Activated CD8-positive, alpha-beta memory T cell treated with anti-CD3 and anti-CD28 coated beads, Interleukin-2, amount 50 U/mL, for 48 hours (primary cell): Measurements from ENCODE around the gene PIM2.

Experiments used
- DNase-seq: peaks from one replicate; pipeline ENCODE4 v3.0.0-alpha.2; 2020

The PIM2 gene

DNA sequence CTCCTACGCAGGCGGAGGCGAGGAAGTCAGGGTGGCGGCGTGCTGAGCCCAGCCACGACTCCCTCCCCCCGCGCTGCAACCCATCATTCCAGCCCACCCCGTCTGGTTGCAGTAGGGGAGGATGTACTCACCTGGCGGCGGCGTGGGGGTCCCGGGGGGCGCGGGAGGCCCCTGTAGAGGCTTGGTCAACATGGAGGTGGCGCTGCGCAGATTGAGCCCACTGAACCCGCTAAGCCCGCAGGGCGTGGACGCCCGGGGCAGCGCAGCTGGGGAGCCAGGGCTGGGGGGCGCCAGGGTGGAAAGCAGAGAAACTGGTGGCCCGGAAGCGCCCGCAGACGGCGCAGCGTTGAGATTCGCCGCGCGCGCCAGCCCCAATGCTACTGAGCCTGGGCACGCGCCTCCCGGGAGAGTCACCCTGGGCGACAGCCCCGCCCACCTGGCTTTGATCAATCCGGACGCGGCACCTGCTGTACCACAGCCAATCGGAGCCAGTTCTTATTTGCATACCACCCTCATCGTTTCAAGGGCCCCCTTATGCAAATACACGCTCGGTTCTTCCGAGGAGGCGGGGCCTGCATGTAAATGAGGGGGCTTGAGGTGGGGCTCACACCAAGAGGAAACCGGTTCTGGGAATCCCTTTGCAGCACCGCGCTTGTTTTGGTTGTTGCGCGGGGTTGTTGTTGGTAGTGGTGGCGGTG, at the start of gene PIM2:
Gene PIM2, minus strand, starts transcription at position 382 of the 698 bp plus-strand sequence. Its CDS starts 190 bp downstream, at position 192.
- DNase-seq = peak; percentile 90

DNA sequence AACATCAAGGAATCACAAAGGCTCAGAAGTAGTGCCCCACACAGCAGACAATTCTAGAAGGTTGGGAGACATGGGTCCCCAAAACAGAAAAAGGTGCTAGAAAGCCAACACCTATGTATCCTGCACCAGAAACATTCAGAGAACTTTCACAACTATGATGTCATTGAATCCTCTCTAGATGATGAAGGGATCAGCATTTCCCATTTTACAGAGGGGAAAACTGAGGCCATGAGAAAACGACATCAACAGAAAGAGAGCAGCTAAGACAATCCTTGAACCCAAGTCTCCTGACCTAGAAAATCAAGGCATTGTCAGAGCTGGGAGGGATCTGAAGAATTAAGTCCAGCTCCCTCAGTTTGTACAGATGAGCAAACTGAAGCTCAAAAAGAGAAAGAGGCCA, 49.6 kb upstream of the PIM2 start:
- DNase-seq = no peak

DNA sequence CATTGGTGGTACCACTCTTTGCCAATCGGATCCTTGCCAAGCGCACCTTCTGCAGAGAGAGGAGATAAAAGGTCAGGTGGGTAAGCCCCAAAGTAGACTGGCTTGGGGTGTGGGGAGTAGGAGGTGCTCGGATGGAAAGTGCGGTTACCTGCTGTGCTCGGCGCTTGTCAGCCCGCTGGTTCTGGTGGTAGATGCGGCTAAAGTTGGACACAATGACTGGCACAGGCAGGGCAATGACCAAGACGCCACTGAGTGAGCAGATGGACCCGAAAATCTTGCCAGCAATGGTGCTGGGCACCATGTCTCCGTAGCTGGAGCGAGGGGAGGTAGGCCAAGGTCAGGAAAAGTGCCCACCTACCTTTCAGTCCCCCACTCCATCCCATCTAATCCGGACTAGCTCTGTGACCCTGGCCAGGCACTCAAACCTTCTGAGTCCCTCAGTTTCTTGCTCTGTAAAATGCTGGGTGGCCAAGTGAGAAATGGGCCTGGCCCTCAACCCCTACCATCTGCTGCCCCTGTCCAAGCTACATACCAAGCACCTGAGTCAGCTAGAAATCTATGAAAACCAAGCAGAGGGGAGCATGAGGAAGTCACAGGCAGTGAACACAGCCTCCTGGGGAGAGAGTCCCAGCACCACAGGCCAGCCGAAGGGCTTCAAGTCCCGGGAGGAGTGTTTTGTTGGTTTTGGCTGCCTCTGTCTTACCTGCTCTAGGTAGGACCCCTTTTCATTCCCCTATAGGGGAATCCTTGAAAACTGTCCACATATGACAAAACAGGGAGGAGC, 48.2 kb upstream of the PIM2 start:
- no peak for DNase-seq

DNA sequence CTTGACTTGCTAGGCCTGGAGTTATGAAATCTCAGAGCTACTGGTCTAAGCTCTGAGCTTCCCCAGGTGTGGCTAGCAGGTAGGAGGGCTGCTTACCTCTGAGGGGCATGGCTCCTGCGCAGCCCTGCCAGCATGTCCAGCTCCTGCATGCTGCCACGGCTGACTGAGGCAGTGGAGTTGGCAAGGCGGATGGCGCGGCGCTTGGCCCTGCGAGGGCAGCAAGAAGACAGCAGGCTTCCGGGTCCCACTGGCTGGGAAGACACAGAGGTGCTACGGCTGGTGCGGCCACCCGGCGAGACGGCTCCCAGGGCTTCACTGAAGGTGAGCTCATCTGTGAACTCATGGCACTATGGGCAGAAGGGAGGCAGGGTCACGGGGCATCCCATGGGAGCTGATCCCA, 47.1 kb upstream of the PIM2 start:
- DNase-seq = no peak

DNA sequence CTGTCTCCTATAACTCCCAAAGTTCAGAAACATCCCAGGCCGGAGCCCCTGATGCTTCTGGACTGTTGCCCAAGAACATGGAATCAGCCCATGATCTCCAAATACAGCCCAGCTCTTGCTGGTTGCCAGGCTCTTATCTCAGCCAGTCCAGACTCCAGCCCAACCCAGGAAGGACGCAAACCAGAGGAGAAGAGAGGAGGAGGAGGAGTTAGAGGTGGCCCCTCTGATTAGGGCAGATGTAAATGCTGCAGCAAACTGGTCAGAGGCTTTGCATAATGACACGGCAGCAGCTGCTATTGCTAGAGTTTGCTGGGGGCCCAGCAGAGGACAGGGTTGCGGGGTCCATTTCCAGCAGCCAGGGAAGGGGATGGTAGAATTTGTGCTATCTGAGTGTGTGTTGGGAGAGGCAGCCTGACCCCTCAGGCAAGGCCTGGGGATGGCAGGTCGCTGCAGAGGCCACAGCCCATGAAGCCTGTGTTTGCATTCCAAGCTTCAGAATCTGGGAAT, 42.8 kb upstream of the PIM2 start:
- no peak for DNase-seq

DNA sequence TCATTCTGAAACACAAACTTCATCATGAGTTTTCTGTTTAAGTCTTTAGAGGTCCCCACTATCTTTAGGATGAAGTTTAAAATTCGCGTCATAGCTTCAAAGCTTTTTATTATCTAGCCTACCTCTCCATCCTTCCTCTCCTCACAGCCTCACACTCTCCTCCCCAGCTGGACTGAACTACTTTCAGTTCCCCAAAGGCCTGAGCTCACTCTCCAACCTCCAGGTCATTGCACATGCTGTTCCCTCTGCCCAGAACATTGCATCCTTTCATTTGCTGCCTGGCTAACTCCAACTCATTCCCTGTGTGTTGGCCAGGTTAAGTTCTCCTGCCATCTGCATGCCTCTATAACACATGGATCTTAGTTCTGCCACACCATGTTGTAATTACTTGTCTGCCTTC, 41.5 kb upstream of the PIM2 start:
- no peak for DNase-seq

DNA sequence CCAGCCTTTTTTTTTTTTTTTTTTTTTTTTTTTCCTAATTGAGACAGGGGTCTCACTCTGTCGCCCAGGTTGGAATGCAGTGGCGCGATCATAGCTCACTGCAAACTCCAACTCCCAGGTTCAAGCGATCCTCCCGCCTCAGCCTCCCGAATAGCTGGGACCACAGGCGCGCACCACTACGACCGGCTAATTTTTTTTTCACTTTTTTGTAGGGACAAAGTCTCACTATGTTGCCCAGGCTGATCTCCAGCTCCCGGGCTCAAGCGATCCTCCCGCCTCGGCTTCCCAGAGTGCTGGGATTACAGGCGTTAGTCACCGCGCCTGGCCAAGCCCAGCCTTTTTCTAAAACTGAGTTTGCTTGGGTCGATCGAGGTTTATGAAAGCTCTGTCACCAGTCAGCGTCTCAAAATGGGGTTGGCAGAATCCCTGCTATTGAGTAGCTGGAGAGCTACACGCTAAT, 39.8 kb upstream of the PIM2 start:
- peak; percentile 57 for DNase-seq

DNA sequence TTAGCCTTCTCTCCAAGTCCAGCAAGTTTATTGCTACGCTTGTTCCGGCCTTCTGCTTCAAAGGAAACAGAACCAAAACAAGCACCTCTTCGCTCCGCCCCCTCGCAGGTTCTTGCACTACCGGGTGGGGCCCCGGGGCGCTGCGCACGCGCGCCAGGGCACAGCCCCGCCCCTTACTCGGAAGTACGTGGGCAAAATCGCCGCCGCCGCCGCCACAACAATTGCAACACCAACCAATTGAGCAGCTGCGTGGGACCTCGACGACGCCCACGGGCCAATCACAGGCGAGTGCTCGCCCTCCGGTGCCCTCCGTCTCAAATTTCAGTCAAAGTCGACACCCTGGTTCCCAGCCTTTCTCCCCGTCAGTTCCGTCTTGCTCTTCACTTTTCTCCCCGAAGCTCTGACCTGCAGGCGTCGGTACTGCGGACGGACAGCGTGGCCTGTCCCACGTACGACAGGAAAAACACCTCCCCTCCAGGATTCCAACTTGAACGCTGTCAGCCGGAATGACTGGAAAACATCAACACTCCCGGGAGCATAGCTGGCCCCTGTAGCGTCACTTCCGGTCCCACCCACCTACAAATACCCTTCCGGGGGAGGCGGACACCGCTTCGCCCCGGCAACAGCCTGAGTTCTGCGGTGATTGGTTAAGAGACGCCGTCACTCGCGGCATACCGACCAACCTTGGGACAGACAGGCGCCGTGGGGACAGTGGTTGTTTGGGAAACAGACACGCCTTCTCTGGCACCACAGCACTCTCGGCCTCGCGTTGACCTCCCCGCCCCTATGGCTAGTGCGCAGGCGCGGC, 39.2 kb upstream of the PIM2 start:
- peak; percentile 91 for DNase-seq

DNA sequence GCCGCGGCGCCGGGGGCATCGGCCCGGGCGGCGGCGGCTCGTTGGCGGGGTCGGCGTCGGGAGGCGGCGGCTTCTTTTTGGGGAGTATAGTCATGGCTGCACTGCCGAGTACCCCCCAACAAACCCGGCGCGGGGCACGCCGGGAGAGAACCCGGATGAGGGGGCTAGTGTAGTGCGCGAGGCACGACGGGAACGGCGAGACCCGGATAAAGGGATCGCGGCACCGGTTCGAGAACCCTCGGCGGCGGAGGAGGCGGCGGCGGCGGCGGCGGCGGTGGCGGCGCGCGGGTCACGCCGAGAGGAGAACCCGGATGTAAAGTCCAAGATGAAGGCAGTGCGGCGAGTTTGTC, 38.6 kb upstream of the PIM2 start, which contains the start of gene OTUD5:
Gene OTUD5, minus strand, starts transcription at position 131 of the 350 bp plus-strand sequence. Its CDS starts 37 bp downstream, at position 94.
- peak; percentile 84 for DNase-seq

DNA sequence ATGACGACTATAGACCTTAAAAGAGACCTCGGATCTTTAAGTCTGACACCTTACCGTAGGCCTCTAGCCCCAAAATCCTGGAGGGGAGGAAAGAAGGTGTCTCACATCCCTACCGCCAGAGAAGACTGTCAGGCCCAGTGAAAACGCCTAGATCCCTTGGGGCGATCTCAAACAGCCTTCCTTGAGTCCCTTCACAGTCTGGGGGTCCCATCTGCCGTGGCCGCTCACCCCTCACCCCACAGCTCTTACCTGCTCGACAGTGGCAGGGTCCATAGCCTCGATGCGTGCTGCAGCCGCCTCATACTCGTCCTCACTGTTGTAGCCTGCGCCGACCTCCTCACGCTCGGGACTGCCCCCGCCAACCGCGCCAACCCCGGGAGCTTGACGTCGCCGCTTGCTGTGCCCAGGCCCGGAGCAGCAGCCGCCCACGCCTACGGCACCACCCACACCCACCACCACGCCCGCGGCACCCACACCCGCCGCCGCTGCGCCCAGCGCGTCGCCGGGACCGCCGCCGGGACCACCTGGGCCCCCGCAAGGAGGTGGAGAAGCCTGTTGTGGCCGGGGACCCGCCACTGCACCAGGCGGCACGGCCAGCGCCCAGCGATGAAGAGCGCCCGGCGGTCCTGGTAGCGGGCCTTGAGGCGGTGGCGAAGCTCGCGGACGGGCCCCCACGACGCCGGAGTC, 38.0 kb upstream of the PIM2 start:
- peak; percentile 66 for DNase-seq

DNA sequence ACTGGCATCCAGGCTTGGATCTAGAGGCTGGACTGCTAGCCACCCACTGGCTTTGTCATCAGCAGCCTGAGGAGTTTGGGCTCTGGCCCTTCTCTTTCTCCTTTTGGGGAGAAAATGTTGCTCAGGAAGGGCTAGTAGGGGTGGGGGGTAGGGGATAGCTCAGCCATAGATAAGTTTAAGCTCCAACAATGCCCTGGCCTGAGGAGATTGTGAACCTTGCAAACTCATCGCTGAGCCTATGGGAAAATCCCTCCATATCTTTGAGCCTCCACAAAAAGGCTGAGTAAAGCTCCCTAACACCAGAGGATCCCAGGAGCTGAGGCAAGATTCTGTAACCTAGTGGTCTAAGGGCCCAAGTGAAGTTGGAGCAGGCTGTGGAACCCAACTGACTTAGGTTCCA, 29.8 kb upstream of the PIM2 start:
- DNase-seq = no peak

DNA sequence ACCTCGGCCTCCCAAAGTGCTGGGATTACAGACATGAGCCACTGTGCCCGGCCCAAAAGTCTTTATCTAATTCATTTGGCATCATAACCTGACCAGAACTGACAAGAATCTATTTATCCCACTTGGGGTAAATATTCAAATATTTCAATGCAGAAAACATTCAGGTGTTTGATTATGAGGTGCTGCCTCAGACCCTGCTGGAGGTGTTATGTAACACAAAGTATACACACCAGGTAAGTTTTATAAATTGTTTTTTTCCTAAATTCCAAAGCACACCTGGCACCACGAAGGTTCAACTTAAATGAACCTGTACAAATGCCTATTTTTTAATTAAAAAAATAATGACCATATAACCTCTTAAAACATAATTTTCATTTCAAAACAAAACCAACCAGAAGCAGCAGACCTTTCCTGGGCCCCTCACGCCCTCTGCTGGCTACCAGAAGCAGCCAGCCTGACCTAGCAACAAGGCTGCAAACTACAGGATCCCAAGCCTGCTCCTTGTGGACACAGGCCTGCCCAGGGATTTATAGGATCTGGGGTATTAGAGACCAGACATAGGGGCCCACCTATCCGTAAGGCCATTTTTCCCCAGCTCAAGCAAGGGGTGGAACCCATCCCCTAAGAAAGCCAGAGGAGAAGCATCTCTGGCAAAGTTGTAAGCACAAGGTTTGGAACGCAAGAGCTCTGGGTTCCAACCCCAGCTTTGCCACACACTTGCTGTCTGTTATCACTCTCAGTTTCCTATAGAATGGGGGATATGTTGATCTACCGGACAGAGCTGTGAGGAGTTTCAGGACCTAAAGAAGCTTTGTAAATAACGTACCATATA, 26.9 kb upstream of the PIM2 start:
- DNase-seq = no peak

DNA sequence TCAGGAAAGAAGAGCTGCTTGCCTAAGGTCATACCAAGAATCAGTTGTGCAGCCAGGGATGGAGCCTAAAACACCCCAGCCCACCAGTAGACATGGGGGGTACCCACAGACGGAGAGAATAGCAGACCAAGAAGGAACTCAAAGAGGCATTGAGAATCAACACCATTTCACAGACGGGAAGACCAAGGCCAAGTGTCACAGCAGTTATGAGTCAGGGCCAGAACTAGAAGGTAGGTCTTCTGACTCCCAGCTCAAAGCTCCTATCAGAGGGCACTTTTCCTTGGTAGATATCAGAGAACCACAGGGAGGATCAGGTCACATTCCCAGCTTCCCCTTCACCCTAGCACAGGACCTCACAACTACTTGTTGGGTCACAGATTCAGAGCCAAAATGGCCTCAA, 24.1 kb upstream of the PIM2 start:
- no peak for DNase-seq

DNA sequence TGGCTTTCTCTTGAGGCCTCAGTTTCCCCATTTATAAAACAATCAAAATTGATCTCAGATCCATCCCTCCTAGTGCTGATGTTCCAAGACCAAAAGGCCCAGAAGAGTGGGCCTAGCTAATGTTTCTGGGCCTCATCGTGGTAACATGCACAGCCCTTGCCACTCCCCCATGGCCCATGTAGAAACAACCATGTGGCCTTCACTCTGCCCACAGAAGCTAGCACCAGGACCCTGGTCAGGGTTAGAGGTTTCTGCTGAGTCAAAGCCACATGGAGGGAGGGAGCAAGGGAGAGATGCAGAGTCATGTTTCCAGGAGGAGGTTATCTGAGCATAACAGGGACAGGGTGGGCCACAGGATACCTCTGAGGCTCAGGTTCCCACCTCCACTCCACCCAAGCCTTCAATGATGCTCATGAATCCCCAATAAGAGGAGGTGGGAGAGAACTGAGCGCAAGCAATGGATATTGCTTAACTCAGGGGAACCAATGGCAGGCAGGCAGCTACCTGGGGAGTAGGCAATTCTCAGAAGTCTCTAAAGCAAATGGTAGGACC, 21.7 kb upstream of the PIM2 start:
- no peak for DNase-seq

DNA sequence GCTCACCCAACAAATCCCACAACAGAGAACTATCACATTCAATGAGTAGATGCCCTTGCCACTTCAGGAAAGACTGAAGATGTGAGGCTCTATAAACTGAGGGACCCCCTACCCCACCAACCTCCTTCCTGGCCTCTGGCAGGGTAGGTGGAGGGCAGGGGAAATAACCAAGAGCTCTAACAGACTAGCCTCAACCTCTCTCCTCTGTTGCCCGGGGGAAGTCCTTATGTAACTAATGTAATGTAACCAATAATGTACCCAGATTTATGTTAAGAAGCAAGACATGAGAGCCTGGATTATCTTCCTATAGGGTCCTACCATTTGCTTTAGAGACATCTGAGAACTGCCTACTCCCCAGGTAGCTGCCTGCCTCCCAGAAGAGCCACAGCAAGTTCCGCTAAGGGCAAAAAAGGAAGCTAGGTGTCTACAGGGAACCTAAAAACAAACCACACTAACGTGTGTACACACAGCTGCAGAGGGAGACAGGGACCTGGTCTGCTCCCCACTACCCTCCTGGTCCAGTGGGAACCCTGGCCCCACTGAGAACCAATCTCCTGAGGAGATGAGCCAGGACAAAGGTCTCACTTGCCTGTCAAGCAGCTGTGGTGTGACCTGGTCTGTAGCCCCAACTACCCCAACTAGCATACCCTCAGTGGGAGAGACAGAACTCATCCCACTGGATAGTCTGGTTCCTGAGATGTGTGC, 20.9 kb upstream of the PIM2 start:
- DNase-seq = no peak

DNA sequence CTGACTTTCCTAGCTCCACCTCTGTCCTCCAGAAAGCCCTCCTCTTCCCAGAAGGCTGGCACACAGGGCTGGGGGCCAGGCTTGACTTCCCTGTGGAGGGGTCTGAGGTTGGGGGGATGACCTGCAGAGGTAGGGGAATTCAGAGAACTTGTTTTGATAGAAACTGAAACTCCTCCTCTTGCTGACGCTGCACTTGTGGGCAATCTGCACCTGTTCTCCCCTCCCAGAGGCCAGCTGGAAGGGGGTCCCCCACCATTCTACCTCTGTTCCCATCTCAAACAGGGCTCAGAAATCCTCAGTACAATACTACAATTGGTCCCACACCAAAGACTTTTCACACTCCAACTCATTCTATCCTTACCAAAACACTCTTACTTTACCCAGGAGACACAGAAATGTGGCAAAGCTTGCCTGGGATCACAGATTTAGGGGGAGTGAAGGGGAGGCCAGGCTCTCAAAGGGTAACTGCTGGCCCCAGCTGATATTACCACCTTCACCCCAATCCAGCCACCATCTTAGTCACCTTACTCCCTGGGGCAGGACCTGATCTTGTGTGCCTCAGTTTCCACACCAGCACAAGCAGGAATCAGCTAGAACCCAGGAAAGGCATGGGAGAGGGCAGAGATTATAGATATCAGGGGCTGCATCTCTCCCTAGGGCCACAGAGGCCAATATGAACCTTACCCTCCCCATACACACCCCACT, 20.0 kb upstream of the PIM2 start:
- DNase-seq = peak; percentile 75

DNA sequence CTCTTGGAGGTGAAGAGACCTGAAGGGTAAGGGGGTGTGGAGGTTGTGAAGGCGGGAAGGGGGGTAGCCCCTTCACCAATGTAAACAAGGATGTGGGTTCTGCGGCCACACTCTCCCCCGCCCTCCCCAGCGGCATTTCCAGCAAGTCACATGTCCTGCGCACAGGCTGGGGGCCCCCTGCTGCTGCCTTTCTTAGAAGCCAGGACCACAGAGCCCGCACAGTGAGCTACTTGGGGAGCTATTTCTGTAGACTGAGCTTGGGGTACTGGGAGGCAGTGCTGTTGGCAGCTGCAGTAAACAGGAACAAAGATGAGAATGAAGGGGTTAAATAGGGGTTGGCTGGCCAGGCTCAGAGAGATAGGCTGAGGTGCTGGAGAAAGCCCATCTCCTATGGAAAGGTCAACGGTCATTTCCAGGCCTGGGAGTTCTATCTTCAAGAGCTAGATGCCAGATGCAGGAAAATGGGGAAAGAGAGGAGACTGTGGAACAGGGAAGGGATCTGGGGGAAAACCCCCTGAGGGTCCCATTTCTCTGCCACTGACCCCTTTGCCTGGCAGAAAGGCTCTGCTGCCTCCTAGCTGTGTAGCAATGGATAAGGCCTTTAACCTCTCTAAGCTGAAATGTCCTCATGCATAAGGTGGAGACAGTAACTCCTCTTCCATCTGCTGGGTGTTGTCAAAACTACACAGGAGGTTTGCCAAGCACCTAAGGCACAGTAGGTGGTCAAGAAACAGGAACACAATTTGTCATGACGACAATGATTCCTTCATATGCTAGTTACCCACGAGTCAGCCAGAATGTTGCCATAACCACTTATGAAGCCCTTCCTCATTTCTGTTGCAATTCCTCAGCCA, 18.5 kb upstream of the PIM2 start:
- DNase-seq = peak; percentile 92

DNA sequence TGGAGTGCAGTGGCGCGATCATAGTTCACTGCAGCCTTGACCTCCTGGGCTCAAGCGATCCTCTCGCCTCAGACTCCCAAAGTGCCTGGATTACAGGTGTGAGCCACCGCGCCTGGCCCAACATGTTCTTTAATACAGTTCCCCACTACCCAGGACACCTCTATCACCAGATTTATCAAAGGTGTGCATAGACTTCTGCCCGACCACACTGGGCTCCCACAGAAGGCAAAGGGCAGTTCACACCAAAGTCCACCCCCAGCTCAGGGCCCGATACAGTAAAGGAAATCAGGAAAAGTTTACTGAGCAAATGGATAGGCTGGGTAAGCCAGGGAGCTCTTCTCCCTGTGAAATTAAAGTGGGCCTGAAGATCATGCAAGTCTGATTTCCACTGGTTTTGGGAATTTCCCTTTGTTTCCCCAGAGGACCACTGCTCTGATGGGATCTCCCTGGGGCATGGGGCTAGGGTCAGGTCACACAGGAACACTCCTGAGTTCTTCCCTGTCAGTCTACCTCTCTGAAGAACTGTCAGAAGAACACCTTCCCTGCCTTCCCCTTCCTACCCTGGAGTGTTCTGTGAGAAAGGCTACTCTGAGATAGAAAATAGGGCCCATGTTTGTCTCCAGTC, 17.7 kb upstream of the PIM2 start:
- DNase-seq = no peak

DNA sequence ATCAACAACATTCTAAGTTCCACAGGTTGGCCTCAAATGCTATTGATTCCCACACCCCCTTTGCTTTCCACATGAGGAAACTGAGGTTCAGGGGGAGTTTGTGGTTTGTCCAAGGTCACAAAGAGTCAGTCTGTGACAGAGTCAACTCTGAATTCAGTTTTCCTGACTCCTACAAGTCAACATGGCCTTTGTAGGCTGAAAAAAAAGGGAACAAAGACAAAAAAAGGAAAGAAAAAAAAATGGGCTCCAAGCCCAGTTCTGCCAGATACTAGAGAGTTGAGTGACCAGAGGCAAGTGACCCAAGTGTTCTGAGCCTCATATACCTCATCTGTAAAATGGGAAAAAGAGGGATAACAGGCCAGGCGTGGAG, 16.5 kb upstream of the PIM2 start:
- DNase-seq = no peak
